HepG2 (cell line): ENCODE measurements around the gene ENSA. TPM values are rescaled to one million over a fixed set of nuclear protein-coding genes. Genes with fewer than 3 reads are reported as not detected.

ENCODE experiments used
- JUN ChIP-seq: sonication (generic); formaldehyde crosslinking; IDR thresholded peaks from 2 replicates; pipeline ENCODE4 v1.4.0; 2020; ENCODE audit warnings: mild to moderate bottlenecking, missing genetic modification reagents
- ZNF256 ChIP-seq: sonication (generic); formaldehyde crosslinking; conservative IDR thresholded peaks from 2 replicates; pipeline ENCODE4 v1.4.0; 2020; ENCODE audit warnings: missing genetic modification reagents
- ZSCAN12 ChIP-seq: sonication (generic); formaldehyde crosslinking; IDR thresholded peaks from 2 replicates; pipeline ENCODE4 v1.9.0; 2021; ENCODE audit warnings: mild to moderate bottlenecking, missing genetic modification reagents
- polyA plus RNA-seq, 8 experiments: library from polyadenylated mRNA; depleted of rRNA in 3 of 8; stranded (reverse) in 7 of 8; unstranded in 1 of 8; fragments of >200 nt; fragmentation: Illumina TruSeq in 4 of 8; extraction: Trizol in 4 of 8; gene quantifications; 2 replicates each; pipeline versions ENCODE4 v1.2.1 to v1.2.3, GENCODE V29; 2011 to 2016; ENCODE audit warnings: low read depth in 4 of 8, missing spikeins in 1 of 8, mixed read lengths in 1 of 8; ENCODE audit not compliant: insufficient read depth in 1 of 8
- total RNA-seq, 5 experiments: library from RNA; depleted of rRNA; stranded (reverse); fragments of >200 nt; fragmentation: Illumina TruSeq; extraction: Trizol; gene quantifications; 2 replicates each; pipeline ENCODE4 v1.2.3, GENCODE V29; 2016; ENCODE audit warnings: low read depth in 1 of 5
- TF ChIP-seq, protein P1 (sequence below): sonication (generic); formaldehyde crosslinking; IDR thresholded peaks from 2 replicates; pipeline ENCODE4 v1.4.0; 2020; ENCODE audit warnings: missing genetic modification reagents, borderline replicate concordance
- TF ChIP-seq, protein P2 (sequence below): sonication (generic); formaldehyde crosslinking; IDR thresholded peaks from 2 replicates; pipeline ENCODE4 v1.4.0; 2020; ENCODE audit warnings: missing genetic modification reagents, mild to moderate bottlenecking, borderline replicate concordance
- TF ChIP-seq, protein P3 (sequence below): sonication (generic); formaldehyde crosslinking; IDR thresholded peaks from 2 replicates; pipeline ENCODE4 v1.8.0; 2022; ENCODE audit warnings: mild to moderate bottlenecking, missing genetic modification reagents, borderline replicate concordance
- TF ChIP-seq, protein P4 (sequence below): sonication (generic); formaldehyde crosslinking; IDR thresholded peaks from 2 replicates; pipeline ENCODE4 v1.9.0; 2021; ENCODE audit warnings: missing genetic modification reagents, borderline replicate concordance
- TF ChIP-seq, protein P5 (sequence below): sonication (generic); formaldehyde crosslinking; IDR thresholded peaks from 2 replicates; pipeline ENCODE4 v1.5.0; 2020; ENCODE audit warnings: mild to moderate bottlenecking, missing genetic modification reagents, borderline replicate concordance

ENSA gene
- total and polyA plus RNA-seq, 2 of the 13 experiments (the other 11 are each of a cell fraction or from before 2014, with no cell fraction given): 54.5 to 111 TPM

DNA sequence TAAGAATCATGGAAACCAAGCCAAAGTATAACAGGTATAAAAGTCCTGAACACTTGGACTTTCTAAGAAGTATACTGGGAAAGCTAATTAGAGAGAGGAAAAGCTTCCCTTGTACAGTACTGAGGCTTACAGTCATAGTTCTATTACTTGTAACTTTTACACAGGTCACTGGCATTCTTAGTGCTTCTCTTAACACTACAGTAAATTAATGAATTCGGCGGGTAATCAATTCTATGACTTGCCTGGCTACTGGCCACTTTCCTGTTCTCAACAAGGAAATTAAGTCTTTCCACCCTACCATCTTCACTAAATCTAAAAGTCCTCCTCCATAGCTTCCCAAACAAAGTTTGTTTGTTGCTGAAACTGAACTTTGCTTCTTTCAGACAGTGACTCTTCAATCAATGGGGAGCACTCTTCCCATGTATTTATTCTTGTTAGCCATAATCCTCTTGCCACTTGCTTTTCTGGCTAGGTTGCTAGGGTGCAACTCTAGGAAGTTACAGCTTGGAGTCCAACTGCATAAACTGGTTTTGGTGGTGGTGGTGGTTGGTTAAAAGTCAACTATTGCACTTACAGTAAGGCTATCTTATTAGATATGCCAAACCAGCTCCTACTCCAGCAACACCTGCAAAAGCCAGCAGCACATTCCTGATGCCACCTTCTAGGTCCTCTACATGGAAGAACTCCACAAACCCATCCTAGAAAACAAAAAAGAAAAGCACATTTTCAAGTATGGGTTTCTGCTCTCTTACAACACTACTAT is 52.4 kb downstream of the ENSA start (continued):
- TF ChIP-seq ZSCAN12 (CRISPR knock-in tag) (no peak), ZNF256 (no peak), JUN (CRISPR knock-in tag) (no peak)
- TF ChIP-seq, protein P1, sequence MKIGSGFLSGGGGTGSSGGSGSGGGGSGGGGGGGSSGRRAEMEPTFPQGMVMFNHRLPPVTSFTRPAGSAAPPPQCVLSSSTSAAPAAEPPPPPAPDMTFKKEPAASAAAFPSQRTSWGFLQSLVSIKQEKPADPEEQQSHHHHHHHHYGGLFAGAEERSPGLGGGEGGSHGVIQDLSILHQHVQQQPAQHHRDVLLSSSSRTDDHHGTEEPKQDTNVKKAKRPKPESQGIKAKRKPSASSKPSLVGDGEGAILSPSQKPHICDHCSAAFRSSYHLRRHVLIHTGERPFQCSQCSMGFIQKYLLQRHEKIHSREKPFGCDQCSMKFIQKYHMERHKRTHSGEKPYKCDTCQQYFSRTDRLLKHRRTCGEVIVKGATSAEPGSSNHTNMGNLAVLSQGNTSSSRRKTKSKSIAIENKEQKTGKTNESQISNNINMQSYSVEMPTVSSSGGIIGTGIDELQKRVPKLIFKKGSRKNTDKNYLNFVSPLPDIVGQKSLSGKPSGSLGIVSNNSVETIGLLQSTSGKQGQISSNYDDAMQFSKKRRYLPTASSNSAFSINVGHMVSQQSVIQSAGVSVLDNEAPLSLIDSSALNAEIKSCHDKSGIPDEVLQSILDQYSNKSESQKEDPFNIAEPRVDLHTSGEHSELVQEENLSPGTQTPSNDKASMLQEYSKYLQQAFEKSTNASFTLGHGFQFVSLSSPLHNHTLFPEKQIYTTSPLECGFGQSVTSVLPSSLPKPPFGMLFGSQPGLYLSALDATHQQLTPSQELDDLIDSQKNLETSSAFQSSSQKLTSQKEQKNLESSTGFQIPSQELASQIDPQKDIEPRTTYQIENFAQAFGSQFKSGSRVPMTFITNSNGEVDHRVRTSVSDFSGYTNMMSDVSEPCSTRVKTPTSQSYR: no peak
- TF ChIP-seq, protein P2, sequence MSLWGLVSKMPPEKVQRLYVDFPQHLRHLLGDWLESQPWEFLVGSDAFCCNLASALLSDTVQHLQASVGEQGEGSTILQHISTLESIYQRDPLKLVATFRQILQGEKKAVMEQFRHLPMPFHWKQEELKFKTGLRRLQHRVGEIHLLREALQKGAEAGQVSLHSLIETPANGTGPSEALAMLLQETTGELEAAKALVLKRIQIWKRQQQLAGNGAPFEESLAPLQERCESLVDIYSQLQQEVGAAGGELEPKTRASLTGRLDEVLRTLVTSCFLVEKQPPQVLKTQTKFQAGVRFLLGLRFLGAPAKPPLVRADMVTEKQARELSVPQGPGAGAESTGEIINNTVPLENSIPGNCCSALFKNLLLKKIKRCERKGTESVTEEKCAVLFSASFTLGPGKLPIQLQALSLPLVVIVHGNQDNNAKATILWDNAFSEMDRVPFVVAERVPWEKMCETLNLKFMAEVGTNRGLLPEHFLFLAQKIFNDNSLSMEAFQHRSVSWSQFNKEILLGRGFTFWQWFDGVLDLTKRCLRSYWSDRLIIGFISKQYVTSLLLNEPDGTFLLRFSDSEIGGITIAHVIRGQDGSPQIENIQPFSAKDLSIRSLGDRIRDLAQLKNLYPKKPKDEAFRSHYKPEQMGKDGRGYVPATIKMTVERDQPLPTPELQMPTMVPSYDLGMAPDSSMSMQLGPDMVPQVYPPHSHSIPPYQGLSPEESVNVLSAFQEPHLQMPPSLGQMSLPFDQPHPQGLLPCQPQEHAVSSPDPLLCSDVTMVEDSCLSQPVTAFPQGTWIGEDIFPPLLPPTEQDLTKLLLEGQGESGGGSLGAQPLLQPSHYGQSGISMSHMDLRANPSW (CRISPR knock-in tag): peak; percentile 24; the same call in 1 of the 2 replicates
- TF ChIP-seq, protein P3, sequence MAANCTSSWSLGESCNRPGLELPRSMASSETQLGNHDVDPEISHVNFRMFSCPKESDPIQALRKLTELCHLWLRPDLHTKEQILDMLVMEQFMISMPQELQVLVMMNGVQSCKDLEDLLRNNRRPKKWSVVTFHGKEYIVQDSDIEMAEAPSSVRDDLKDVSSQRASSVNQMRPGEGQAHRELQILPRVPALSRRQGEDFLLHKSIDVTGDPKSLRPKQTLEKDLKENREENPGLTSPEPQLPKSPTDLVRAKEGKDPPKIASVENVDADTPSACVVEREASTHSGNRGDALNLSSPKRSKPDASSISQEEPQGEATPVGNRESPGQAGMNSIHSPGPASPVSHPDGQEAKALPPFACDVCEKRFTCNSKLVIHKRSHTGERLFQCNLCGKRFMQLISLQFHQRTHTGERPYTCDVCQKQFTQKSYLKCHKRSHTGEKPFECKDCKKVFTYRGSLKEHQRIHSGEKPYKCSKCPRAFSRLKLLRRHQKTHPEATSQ (CRISPR knock-in tag): no peak
- TF ChIP-seq, protein P4, sequence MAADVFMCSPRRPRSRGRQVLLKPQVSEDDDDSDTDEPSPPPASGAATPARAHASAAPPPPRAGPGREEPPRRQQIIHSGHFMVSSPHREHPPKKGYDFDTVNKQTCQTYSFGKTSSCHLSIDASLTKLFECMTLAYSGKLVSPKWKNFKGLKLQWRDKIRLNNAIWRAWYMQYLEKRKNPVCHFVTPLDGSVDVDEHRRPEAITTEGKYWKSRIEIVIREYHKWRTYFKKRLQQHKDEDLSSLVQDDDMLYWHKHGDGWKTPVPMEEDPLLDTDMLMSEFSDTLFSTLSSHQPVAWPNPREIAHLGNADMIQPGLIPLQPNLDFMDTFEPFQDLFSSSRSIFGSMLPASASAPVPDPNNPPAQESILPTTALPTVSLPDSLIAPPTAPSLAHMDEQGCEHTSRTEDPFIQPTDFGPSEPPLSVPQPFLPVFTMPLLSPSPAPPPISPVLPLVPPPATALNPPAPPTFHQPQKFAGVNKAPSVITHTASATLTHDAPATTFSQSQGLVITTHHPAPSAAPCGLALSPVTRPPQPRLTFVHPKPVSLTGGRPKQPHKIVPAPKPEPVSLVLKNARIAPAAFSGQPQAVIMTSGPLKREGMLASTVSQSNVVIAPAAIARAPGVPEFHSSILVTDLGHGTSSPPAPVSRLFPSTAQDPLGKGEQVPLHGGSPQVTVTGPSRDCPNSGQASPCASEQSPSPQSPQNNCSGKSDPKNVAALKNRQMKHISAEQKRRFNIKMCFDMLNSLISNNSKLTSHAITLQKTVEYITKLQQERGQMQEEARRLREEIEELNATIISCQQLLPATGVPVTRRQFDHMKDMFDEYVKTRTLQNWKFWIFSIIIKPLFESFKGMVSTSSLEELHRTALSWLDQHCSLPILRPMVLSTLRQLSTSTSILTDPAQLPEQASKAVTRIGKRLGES (CRISPR knock-in tag): no peak
- TF ChIP-seq, protein P5, sequence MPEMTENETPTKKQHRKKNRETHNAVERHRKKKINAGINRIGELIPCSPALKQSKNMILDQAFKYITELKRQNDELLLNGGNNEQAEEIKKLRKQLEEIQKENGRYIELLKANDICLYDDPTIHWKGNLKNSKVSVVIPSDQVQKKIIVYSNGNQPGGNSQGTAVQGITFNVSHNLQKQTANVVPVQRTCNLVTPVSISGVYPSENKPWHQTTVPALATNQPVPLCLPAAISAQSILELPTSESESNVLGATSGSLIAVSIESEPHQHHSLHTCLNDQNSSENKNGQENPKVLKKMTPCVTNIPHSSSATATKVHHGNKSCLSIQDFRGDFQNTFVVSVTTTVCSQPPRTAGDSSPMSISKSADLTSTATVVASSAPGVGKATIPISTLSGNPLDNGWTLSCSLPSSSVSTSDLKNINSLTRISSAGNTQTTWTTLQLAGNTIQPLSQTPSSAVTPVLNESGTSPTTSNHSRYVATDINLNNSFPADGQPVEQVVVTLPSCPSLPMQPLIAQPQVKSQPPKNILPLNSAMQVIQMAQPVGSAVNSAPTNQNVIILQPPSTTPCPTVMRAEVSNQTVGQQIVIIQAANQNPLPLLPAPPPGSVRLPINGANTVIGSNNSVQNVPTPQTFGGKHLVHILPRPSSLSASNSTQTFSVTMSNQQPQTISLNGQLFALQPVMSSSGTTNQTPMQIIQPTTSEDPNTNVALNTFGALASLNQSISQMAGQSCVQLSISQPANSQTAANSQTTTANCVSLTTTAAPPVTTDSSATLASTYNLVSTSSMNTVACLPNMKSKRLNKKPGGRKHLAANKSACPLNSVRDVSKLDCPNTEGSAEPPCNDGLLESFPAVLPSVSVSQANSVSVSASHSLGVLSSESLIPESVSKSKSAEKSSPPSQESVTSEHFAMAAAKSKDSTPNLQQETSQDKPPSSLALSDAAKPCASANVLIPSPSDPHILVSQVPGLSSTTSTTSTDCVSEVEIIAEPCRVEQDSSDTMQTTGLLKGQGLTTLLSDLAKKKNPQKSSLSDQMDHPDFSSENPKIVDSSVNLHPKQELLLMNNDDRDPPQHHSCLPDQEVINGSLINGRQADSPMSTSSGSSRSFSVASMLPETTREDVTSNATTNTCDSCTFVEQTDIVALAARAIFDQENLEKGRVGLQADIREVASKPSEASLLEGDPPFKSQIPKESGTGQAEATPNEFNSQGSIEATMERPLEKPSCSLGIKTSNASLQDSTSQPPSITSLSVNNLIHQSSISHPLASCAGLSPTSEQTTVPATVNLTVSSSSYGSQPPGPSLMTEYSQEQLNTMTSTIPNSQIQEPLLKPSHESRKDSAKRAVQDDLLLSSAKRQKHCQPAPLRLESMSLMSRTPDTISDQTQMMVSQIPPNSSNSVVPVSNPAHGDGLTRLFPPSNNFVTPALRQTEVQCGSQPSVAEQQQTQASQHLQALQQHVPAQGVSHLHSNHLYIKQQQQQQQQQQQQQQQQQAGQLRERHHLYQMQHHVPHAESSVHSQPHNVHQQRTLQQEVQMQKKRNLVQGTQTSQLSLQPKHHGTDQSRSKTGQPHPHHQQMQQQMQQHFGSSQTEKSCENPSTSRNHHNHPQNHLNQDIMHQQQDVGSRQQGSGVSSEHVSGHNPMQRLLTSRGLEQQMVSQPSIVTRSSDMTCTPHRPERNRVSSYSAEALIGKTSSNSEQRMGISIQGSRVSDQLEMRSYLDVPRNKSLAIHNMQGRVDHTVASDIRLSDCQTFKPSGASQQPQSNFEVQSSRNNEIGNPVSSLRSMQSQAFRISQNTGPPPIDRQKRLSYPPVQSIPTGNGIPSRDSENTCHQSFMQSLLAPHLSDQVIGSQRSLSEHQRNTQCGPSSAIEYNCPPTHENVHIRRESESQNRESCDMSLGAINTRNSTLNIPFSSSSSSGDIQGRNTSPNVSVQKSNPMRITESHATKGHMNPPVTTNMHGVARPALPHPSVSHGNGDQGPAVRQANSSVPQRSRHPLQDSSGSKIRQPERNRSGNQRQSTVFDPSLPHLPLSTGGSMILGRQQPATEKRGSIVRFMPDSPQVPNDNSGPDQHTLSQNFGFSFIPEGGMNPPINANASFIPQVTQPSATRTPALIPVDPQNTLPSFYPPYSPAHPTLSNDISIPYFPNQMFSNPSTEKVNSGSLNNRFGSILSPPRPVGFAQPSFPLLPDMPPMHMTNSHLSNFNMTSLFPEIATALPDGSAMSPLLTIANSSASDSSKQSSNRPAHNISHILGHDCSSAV: no peak
